ENCODE measurements around the gene BEST4. TPM values are rescaled to one million over a fixed set of nuclear protein-coding genes. Genes with fewer than 3 reads are reported as not detected.

BEST4 gene
- total and polyA plus RNA-seq, 2 of the 13 experiments (the other 11 are each of a cell fraction or from before 2014, with no cell fraction given): 0.77 to 1.4 TPM

DNA sequence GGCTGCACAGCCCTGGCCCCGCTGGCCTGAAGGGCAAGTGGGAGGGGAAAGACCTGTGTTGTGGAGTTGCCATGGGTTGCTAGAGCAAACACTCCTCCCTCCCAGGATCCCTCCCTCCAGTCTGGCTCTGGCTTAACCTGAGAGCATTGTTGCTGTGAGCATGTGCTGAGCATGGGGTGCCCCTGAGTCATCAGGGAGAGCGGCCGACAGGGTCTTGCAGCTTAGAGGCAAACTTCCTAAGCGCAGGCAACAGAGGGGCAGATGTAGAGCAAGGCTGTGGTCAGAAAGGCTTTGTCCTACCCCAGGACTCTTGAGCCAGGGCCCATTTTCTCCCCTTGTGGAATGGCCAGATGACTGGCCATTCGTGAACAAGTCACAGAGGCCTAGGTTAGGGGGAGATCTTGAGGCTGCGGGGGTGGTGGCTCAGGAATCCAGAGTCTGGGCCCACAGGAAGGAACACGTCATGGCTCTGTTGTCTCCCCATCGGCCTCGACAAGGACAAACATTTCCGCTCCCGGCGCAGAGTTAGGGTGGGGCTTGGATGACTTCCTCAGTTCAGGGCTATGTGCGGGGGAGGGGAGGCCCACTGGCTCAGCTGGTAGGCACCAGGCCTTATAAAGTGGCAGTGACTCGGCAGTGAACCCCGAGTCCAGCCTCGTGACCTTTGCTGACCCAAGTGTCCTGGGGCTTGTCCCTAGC, 19.5 kb upstream of the BEST4 start (continued):
- TF ChIP-seq CC2D1A (CRISPR knock-in tag; IDR thresholded peaks at IDR 0.05): 0 out of 2 replicates have a peak, but pooled peaks have one; percentile 46
- peak; percentile 59; the same call in 1 of the 2 replicates for TF ChIP-seq HOXA3 (CRISPR knock-in tag; IDR thresholded peaks at IDR 0.05)
- TF ChIP-seq, protein P1, sequence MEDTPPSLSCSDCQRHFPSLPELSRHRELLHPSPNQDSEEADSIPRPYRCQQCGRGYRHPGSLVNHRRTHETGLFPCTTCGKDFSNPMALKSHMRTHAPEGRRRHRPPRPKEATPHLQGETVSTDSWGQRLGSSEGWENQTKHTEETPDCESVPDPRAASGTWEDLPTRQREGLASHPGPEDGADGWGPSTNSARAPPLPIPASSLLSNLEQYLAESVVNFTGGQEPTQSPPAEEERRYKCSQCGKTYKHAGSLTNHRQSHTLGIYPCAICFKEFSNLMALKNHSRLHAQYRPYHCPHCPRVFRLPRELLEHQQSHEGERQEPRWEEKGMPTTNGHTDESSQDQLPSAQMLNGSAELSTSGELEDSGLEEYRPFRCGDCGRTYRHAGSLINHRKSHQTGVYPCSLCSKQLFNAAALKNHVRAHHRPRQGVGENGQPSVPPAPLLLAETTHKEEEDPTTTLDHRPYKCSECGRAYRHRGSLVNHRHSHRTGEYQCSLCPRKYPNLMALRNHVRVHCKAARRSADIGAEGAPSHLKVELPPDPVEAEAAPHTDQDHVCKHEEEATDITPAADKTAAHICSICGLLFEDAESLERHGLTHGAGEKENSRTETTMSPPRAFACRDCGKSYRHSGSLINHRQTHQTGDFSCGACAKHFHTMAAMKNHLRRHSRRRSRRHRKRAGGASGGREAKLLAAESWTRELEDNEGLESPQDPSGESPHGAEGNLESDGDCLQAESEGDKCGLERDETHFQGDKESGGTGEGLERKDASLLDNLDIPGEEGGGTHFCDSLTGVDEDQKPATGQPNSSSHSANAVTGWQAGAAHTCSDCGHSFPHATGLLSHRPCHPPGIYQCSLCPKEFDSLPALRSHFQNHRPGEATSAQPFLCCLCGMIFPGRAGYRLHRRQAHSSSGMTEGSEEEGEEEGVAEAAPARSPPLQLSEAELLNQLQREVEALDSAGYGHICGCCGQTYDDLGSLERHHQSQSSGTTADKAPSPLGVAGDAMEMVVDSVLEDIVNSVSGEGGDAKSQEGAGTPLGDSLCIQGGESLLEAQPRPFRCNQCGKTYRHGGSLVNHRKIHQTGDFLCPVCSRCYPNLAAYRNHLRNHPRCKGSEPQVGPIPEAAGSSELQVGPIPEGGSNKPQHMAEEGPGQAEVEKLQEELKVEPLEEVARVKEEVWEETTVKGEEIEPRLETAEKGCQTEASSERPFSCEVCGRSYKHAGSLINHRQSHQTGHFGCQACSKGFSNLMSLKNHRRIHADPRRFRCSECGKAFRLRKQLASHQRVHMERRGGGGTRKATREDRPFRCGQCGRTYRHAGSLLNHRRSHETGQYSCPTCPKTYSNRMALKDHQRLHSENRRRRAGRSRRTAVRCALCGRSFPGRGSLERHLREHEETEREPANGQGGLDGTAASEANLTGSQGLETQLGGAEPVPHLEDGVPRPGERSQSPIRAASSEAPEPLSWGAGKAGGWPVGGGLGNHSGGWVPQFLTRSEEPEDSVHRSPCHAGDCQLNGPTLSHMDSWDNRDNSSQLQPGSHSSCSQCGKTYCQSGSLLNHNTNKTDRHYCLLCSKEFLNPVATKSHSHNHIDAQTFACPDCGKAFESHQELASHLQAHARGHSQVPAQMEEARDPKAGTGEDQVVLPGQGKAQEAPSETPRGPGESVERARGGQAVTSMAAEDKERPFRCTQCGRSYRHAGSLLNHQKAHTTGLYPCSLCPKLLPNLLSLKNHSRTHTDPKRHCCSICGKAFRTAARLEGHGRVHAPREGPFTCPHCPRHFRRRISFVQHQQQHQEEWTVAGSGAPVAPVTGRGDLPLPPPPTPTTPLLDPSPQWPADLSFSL (CRISPR knock-in tag; IDR thresholded peaks at IDR 0.05): no peak
- TF ChIP-seq PAWR (CRISPR knock-in tag; IDR thresholded peaks at IDR 0.05; ENCODE audit: borderline replicate concordance): no peak
- TF ChIP-seq, protein P2, sequence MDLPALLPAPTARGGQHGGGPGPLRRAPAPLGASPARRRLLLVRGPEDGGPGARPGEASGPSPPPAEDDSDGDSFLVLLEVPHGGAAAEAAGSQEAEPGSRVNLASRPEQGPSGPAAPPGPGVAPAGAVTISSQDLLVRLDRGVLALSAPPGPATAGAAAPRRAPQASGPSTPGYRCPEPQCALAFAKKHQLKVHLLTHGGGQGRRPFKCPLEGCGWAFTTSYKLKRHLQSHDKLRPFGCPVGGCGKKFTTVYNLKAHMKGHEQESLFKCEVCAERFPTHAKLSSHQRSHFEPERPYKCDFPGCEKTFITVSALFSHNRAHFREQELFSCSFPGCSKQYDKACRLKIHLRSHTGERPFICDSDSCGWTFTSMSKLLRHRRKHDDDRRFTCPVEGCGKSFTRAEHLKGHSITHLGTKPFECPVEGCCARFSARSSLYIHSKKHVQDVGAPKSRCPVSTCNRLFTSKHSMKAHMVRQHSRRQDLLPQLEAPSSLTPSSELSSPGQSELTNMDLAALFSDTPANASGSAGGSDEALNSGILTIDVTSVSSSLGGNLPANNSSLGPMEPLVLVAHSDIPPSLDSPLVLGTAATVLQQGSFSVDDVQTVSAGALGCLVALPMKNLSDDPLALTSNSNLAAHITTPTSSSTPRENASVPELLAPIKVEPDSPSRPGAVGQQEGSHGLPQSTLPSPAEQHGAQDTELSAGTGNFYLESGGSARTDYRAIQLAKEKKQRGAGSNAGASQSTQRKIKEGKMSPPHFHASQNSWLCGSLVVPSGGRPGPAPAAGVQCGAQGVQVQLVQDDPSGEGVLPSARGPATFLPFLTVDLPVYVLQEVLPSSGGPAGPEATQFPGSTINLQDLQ (CRISPR knock-in tag; IDR thresholded peaks at IDR 0.05): no peak; the same call in 1 of the 2 replicates
- no peak for TF ChIP-seq ZNF3 (CRISPR knock-in tag; IDR thresholded peaks at IDR 0.05)
- TF ChIP-seq CCAR2 (optimal IDR thresholded peaks at IDR 0.05; ENCODE audit: low read depth, low read length): no peak
- no peak for TF ChIP-seq SMC3 (IDR thresholded peaks at IDR 0.05; ENCODE audit: low read length)
- TF ChIP-seq, protein P3, sequence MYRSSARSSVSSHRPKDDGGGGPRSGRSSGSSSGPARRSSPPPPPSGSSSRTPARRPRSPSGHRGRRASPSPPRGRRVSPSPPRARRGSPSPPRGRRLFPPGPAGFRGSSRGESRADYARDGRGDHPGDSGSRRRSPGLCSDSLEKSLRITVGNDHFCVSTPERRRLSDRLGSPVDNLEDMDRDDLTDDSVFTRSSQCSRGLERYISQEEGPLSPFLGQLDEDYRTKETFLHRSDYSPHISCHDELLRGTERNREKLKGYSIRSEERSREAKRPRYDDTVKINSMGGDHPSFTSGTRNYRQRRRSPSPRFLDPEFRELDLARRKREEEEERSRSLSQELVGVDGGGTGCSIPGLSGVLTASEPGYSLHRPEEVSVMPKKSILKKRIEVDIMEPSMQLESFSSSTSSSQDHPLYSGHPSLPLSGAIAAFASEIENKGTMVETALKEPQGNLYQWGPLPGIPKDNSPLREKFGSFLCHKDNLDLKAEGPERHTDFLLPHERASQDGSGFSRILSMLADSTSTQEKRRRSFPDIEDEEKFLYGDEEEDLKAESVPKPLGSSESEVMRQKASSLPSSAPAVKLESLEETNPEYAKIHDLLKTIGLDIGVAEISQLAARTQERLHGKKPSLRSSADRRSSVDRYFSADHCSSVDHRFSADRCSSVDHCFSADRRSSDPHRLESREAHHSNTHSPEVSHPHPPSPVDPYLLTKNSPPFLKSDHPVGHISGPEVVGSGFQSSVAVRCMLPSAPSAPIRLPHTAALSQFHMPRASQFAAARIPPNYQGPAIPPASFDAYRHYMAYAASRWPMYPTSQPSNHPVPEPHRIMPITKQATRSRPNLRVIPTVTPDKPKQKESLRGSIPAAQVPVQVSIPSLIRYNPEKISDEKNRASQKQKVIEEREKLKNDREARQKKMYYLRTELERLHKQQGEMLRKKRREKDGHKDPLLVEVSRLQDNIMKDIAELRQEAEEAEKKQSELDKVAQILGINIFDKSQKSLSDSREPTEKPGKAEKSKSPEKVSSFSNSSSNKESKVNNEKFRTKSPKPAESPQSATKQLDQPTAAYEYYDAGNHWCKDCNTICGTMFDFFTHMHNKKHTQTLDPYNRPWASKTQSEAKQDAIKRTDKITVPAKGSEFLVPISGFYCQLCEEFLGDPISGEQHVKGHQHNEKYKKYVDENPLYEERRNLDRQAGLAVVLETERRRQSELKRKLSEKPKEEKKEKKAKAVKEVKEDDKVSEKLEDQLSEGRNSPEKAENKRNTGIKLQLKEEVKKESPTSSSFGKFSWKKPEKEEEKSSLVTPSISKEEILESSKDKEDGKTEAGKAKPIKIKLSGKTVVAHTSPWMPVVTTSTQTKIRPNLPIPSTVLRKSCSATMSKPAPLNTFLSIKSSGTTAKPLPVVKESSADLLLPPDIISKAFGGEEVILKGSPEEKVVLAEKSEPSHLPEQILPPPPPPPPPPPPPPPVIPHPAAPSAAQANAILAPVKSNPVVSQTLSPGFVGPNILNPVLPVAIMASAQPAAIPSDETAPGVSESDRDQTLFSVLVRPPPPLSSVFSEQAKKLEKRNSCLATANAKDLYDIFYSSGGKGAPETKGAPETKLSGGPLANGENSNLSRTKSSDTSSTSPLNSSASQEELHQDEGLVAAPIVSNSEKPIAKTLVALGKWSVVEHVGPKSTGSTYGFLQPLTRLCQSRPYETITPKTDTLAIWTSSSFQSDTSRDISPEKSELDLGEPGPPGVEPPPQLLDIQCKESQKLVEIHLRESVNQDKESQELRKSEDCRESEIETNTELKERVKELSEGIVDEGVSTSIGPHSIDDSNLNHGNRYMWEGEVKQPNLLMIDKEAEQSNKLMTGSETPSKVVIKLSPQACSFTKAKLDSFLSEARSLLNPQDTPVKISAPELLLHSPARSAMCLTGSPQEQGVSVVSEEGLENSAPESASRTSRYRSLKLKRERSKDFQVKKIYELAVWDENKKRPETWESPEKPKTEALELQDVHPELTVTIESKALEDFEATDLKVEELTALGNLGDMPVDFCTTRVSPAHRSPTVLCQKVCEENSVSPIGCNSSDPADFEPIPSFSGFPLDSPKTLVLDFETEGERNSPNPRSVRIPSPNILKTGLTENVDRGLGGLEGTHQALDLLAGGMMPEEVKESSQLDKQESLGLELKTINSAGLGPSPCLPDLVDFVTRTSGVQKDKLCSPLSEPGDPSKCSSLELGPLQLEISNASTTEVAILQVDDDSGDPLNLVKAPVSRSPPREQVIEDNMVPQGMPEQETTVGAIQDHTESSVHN (CRISPR knock-in tag; IDR thresholded peaks at IDR 0.05): peak; percentile 99
- peak; percentile 88 for TF ChIP-seq PHF21A (CRISPR knock-in tag; IDR thresholded peaks at IDR 0.05)
- no peak for TF ChIP-seq EHMT2 (IDR thresholded peaks at IDR 0.05; ENCODE audit: borderline replicate concordance, low read depth, low read length)
- no peak for TF ChIP-seq ZNF678 (CRISPR knock-in tag; IDR thresholded peaks at IDR 0.05)

Data from HepG2 (cell line).